GM12878 (cell line): ENCODE results near the gene S100A9. TPM values are rescaled to one million over a fixed set of nuclear protein-coding genes. Genes with fewer than 3 reads are reported as not detected.

Source experiments
- ATAC-seq: fragments of 200-7000 bp; cut with Tn5 transposase; 3 replicates; pipeline ENCODE4 v1.9.1; 2020; ENCODE audit warnings: mild to moderate bottlenecking, moderate library complexity
- BruUV-seq: library from RNA; stranded (reverse); fragments of 400-500 nt; replicated peaks from 2 replicates; lab custom pipeline; 2021; lab: Mats Ljungman, UMichigan
- CTCF ChIA-PET: fragments of 300-600 bp; sonication (Branson Sonifier 250); formaldehyde crosslinking; extraction: SDS; loops from one replicate; lab custom pipeline; 2021; ENCODE audit warnings: inconsistent platforms; lab: Yijun Ruan, JAX
- POLR2A ChIA-PET: fragments of 350-600 bp; formaldehyde crosslinking; extraction: SDS; loops from one replicate; lab custom pipeline; 2021; ENCODE audit warnings: inconsistent platforms; lab: Charles Lee
- RAD21 ChIA-PET: fragments of 300-600 bp; sonication (Branson Sonifier 250); formaldehyde crosslinking; loops from one replicate; lab custom pipeline; 2023; ENCODE audit warnings: antibody characterized with exemption; ENCODE audit not compliant: unreplicated experiment; lab: Charles Lee
- SMC1A ChIA-PET: fragments of 300-600 bp; sonication (Branson Sonifier 250); formaldehyde crosslinking; loops from one replicate; lab custom pipeline; 2023; ENCODE audit not compliant: unreplicated experiment, uncharacterized antibody; lab: Charles Lee
- DNase-seq: peaks from one replicate; pipeline ENCODE4 v3.0.0-alpha.2; 2011; ENCODE audit warnings: low read depth, low spot score
- FAIRE-seq: peaks from 3 replicates; lab custom pipeline; 2011; peaks lifted over from hg19 to GRCh38; lab: Jason Lieb, UNC
- H2AFZ ChIP-seq: 2 replicates; pipeline ENCODE4 v1.6.0; 2011; ENCODE audit warnings: low read depth, low read length, control low read depth; ENCODE audit not compliant: control insufficient read depth
- H3K27ac ChIP-seq: 2 replicates; pipeline ENCODE4 v1.5.1; 2011; ENCODE audit warnings: control low read depth; ENCODE audit not compliant: control insufficient read depth, insufficient read depth
- H3K27me3 ChIP-seq, 2 experiments: replicated peaks in 1 of 2; 2 replicates each; pipeline versions ENCODE4 v1.6.0 to v1.6.1; 2011; ENCODE audit warnings: low read length in 1 of 2; ENCODE audit not compliant: control insufficient read depth in 2 of 2, insufficient read depth in 2 of 2
- H3K36me3 ChIP-seq, 2 experiments: 2 replicates each; pipeline ENCODE4 v1.5.1; 2011; ENCODE audit warnings: low read length in 1 of 2; ENCODE audit not compliant: control insufficient read depth in 2 of 2, insufficient read depth in 2 of 2
- H3K4me1 ChIP-seq: 2 replicates; pipeline ENCODE4 v1.6.1; 2011; ENCODE audit warnings: mild to moderate bottlenecking, low read length, moderate library complexity, mixed read lengths; ENCODE audit not compliant: control insufficient read depth, insufficient read depth
- H3K4me2 ChIP-seq: 2 replicates; pipeline ENCODE4 v1.6.0; 2011; ENCODE audit warnings: control low read depth; ENCODE audit not compliant: control insufficient read depth, insufficient read depth
- H3K4me3 ChIP-seq: fragments of 200-600 bp; sonication (generic); 2 replicates; pipeline ENCODE4 v1.5.1; 2016
- H3K79me2 ChIP-seq: 2 replicates; pipeline ENCODE4 v1.6.0; 2011; ENCODE audit warnings: low read length; ENCODE audit not compliant: control insufficient read depth, insufficient read depth
- H3K9ac ChIP-seq: 2 replicates; pipeline ENCODE4 v1.8.0; 2011; ENCODE audit warnings: low read length, control low read depth, mixed read lengths; ENCODE audit not compliant: control insufficient read depth, insufficient read depth
- H3K9me3 ChIP-seq: replicated peaks from 3 replicates; pipeline ENCODE4 v1.5.1; 2011; ENCODE audit warnings: mild to moderate bottlenecking, low read length; ENCODE audit not compliant: control insufficient read depth, insufficient read depth
- H4K20me1 ChIP-seq: 2 replicates; pipeline ENCODE4 v1.6.0; 2011; ENCODE audit not compliant: control insufficient read depth, insufficient read depth
- HDAC6 ChIP-seq: fragments of 200-600 bp; sonication (generic); IDR thresholded peaks from one replicate; pipeline ENCODE4 v1.8.0; 2017; ENCODE audit warnings: antibody characterized with exemption; ENCODE audit not compliant: unreplicated experiment
- IRF5 ChIP-seq: fragments of 450-650 bp; IDR thresholded peaks from 2 replicates; pipeline ENCODE4 v1.6.1; 2017; ENCODE audit warnings: borderline replicate concordance
- JUND ChIP-seq: IDR thresholded peaks from 2 replicates; pipeline ENCODE4 v1.6.1; 2012; ENCODE audit warnings: low read depth, mild to moderate bottlenecking, low read length, improper control_type of control experiment, moderate library complexity
- KAT2A ChIP-seq: conservative IDR thresholded peaks from 2 replicates; pipeline ENCODE4 v1.6.1; 2011; ENCODE audit warnings: low read depth, low read length; ENCODE audit not compliant: control insufficient read depth
- MAX ChIP-seq: IDR thresholded peaks from 2 replicates; pipeline ENCODE4 v1.6.1; 2012; ENCODE audit warnings: low read depth, low read length, improper control_type of control experiment
- NFIC ChIP-seq: IDR thresholded peaks from 2 replicates; pipeline ENCODE4 v1.6.1; 2012; ENCODE audit warnings: low read depth, mild to moderate bottlenecking, inconsistent platforms, low read length, moderate library complexity
- NR2C2 ChIP-seq: IDR thresholded peaks from 2 replicates; pipeline ENCODE4 v1.6.1; 2011; ENCODE audit warnings: borderline replicate concordance, low read depth; ENCODE audit not compliant: control insufficient read depth, insufficient read length
- PML ChIP-seq: IDR thresholded peaks from 2 replicates; pipeline ENCODE4 v1.6.1; 2012; ENCODE audit warnings: low read length, inconsistent platforms
- RAD51 ChIP-seq: fragments of 450-650 bp; IDR thresholded peaks from 2 replicates; pipeline ENCODE4 v1.6.1; 2016; ENCODE audit warnings: moderate library complexity, mild to moderate bottlenecking, inconsistent platforms
- RELB ChIP-seq: fragments of 450-650 bp; IDR thresholded peaks from 2 replicates; pipeline ENCODE4 v1.6.1; 2017; ENCODE audit warnings: low read depth, mild to moderate bottlenecking, moderate library complexity
- TCF7 ChIP-seq: IDR thresholded peaks from 2 replicates; pipeline ENCODE4 v1.6.1; 2014; ENCODE audit warnings: antibody characterized with exemption, borderline replicate concordance
- ZNF384 ChIP-seq: IDR thresholded peaks from 2 replicates; pipeline ENCODE4 v1.6.1; 2012; ENCODE audit warnings: low read depth, mild to moderate bottlenecking, low read length, improper control_type of control experiment, borderline replicate concordance
- WGBS: methylation state at CpG from one replicate; pipeline ENCODE4 v1.1.6; 2016; ENCODE audit warnings: low lambda C conversion rate; ENCODE audit not compliant: insufficient replicate concordance, insufficient coverage; ENCODE audit errors: missing lambda C conversion rate; 5-methylcytosine and 5-hydroxymethylcytosine counted together
- in situ Hi-C: fragments of 300-500 bp; cut with MboI; formaldehyde crosslinking; loops from 9 replicates; pipeline ENCODE4 v1.14.3; 2018; ENCODE audit warnings: mixed read lengths
- intact Hi-C: fragments of 100-400 bp; cut with micrococcal nuclease; formaldehyde crosslinking; loops from one replicate; pipeline ENCODE4 v1.14.2; 2022; ENCODE audit not compliant: unreplicated experiment
- polyA plus RNA-seq, 11 experiments: library from polyadenylated mRNA; depleted of rRNA in 4 of 11; unstranded in 6 of 11; stranded (reverse) in 5 of 11; fragments of >200 nt; fragmentation: Nextera tagmentation in 4 of 11; fragmentation: Illumina TruSeq in 1 of 11; extraction: Ambion mirVana in 4 of 11; extraction: Trizol in 1 of 11; gene quantifications; 1 replicate in 1 of 11; 2 replicates in 10 of 11; pipeline versions ENCODE4 v1.2.1 to v1.2.3, GENCODE V29; 2011 to 2016; ENCODE audit warnings: inconsistent platforms in 2 of 11, missing spikeins in 2 of 11, low read depth in 1 of 11
- total RNA-seq, 4 experiments: library from RNA; depleted of rRNA in 3 of 4; stranded (reverse); fragments of >200 nt in 3 of 4; fragmentation: Illumina TruSeq in 1 of 4; extraction: Trizol in 1 of 4; gene quantifications; 2 replicates each; pipeline versions ENCODE4 v1.2.1 to v1.2.3, GENCODE V29; 2013 to 2021

S100A9 gene
- total and polyA plus RNA-seq, 10 of the 15 experiments (the other 5 are each of a cell fraction or from before 2014, with no cell fraction given): 0.22 to 1.7 (median 0.49) TPM; not detected in 3

- Histone ChIP-seq H4K20me1 (no peaks in the 10 kb centered on the region), H3K36me3 (no peaks in the 10 kb centered on the region), H3K27ac (no peak overlapping the region), H3K4me1 (no peaks in the 10 kb centered on the region), H3K27me3 (no peaks in the 10 kb centered on the region), H3K9ac (no peak overlapping the region), H3K79me2 (no peaks in the 10 kb centered on the region), H3K4me2 (no peak overlapping the region)
- ATAC-seq: no peak
- no TSS peak for BruUV-seq
- ChIA-PET CTCF (interaction anchor here (0.8 kb wide), 1 partner anchor 121 kb away, joined by 3 read pairs; no protein-coding TSS in a partner anchor), POLR2A (no interaction called here), SMC1A (no interaction called here), RAD21 (no interaction called here)
- no peak for DNase-seq
- in situ Hi-C loops: no loop called here
- intact Hi-C loops: no loop called here
- 11% methylated on average over 2 of the region's 2 CpGs for WGBS
- TF ChIP-seq RELB (no peak), MAX (no peak)
- TF ChIP-seq, all 136 proteins: peak for 0
- no peak overlapping the region for H2AFZ ChIP-seq
- no peak for FAIRE-seq
- H3K4me3 ChIP-seq: no peak overlapping the region
- H3K9me3 ChIP-seq: no peaks in the 10 kb centered on the region
Observed at GRCh38 chr1:153374071-153374470, 16.4 kb downstream of the S100A9 start.

GRCh38 chr1:153375511-153375910 lies 17.9 kb downstream of the S100A9 start, which contains the start of gene S100A12:
Gene S100A12, minus strand, starts transcription at chr1:153375621. Its CDS starts 1,029 bp downstream, at chr1:153374592.
- Histone ChIP-seq H3K36me3 (no peaks in the 10 kb centered on the region), H3K79me2 (no peaks in the 10 kb centered on the region), H4K20me1 (no peaks in the 10 kb centered on the region), H2AFZ (no peak within 1 kb of the TSS), H3K4me3 (no peak within 1 kb of the TSS), H3K27me3 (no peaks in the 10 kb centered on the region), H3K4me1 (no peaks in the 10 kb centered on the region), H3K9ac (no peak within 1 kb of the TSS), H3K4me2 (no peak within 1 kb of the TSS), H3K27ac (no peak within 1 kb of the TSS), H3K9me3 (no peaks in the 10 kb centered on the region)
- BruUV-seq: no TSS peak
- POLR2A ChIA-PET: no interaction called here
- SMC1A ChIA-PET: no interaction called here
- in situ Hi-C loops: no loop called here
- DNase-seq (no peak), ATAC-seq (no peak), FAIRE-seq (no peak)
- intact Hi-C loops: no loop called here
- CTCF ChIA-PET: interaction anchor here (1.3 kb wide), 1 partner anchor 119 kb away, joined by 3 read pairs; no protein-coding TSS in a partner anchor
- WGBS: 0% methylated on average over 1 of the region's 1 CpG
- TF ChIP-seq TCF7 (no peak), KAT2A (no peak), HDAC6 (no peak), NFIC (no peak), RAD51 (no peak), NR2C2 (no peak), ZNF384 (no peak), IRF5 (no peak), RELB (no peak), PML (no peak), JUND (no peak)
- RAD21 ChIA-PET: no interaction called here
